GM19351 (cell line): ENCODE data around the gene POLD2.

ENCODE experiments used
- ATAC-seq: cut with Tn5 transposase; IDR thresholded peaks from one replicate; pipeline ENCODE4 v1.9.1; 2021; ENCODE audit warnings: mild to moderate bottlenecking, moderate library complexity; ENCODE audit not compliant: unreplicated experiment

The POLD2 gene

DNA sequence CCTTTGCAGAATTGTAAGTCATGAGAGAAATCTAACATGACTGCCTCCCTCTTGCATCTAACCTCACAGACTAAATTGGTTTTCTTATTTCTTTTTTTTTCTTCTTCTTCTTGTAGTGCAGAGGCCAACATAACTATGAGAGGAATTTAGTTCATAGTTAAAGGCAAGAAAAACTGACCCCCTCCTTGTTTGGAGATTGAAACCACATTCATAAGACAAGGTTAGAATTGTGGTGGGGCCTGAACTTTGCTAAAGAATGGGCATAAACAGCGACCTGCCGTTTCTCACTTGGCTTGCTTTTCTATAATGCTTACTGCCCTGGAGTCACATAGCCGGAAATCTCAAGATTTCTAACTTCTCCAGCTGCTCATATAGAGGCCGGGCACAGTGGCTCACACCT is 38.6 kb downstream of the POLD2 start:
- ATAC-seq = no peak

GRCh38 chr7:44083796-44084195 is 39.6 kb downstream of the POLD2 start:
- no peak for ATAC-seq

- ATAC-seq = peak; percentile 87
Measured at GRCh38 chr7:44082541-44083207, 40.7 kb downstream of the POLD2 start.

DNA sequence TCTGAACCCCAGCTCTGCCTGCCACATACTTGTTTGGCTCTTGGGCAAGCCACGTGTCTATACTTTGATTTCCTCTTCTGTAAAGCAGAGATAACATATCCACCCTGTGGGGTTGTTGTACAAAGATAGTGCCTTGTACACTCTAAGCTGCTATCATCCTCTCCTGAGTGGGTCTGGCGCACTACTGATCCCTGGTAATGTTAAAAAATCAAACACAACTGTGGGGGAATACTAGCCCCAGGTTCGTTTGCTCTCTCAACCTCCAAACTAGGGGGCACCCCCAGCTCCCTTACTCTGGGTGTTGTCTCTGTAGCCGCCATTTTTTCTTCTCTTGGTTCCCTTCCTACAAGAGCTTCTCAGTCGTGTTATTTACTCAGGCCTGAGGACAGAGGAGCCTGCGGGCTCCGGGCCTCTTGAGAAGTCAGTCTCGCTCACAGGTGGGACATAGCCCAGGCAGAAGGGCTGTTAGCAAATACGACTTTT is 42.0 kb downstream of the POLD2 start:
- ATAC-seq = no peak

- no peak for ATAC-seq
Measured at GRCh38 chr7:44080686-44081265, 42.6 kb downstream of the POLD2 start.

- no peak for ATAC-seq
Measured at GRCh38 chr7:44080118-44080517, 43.2 kb downstream of the POLD2 start.

GRCh38 chr7:44079331-44080021 is 43.9 kb downstream of the POLD2 start:
- no peak for ATAC-seq

DNA sequence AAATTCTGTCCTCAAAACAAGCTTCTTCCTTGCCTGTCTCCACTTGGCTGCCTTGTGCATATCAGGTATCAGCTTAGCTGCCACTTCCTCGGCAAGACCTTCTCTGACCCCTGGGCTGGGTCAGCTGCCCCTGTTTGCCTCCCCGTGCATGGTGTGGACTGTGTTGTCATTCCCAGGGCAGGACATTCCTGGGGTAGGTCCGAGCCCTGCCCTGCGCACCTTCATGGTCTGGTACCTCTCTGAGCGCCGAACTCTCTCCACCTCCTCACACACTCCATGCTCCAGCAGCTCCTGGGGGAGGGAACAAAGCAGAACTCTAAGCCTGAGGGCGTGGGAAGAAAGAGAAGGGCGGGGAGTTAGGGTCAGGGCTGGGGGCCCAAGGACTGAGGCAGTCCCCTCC is 44.8 kb downstream of the POLD2 start:
- no peak for ATAC-seq

GRCh38 chr7:44077681-44078091 is 45.7 kb downstream of the POLD2 start:
- no peak for ATAC-seq

DNA sequence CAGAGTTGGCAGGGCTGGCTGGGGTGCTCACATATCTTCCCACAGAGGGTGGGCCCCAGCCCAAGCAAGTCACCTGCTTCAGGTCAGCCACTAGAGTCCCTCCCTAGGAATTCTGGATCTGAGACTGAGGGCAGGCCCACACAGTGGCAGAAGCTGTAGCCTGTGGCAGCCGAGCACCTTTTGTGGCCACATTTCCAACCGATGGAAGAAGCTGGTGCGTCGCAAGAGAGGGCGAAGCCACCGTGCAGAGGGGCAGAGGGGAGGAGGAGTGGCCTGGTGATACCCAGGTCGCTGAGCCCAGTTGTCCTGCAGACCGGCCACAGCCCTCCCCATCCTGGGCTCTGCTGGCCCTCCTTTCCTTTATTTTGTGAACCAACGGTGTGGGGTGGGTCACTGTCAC is 46.3 kb downstream of the POLD2 start:
- ATAC-seq = no peak

DNA sequence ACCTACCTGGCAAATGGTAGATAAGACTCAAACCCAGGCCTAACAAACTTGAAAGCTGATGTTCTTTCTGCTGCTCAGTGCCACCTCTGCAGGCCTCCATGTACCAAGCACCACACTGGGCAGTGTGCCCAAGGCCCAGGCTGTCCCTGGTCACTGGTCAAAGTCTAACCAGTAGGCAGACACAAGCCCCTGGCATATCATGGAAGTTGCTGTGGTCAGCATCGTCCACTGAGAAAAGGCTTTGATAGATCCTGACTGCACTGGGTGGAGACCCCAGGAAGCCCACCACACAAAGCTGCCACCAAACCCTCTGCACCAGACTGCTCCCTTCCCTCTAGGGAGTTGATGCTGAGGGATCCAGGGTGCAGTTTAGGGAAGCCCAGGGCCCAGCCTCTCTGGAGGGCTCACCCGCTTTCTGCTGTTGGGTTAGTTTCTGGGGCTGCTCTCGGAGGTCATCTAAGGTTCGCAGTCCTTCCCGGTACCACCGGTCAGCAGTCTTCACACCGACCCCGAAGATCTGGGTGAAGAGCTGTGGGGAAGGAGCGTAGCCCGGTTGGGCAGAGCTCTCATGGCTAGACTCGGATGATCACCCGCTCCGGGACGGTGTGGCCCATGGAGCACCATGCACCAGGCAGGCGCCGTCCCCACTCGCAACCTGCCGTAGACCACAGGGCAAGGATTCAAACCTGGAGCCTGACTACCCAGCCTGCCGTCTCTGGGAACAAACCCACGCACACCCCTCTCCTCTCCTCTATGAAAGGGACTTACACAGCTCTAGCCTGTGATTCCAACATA is 47.0 kb downstream of the POLD2 start:
- ATAC-seq = no peak

GRCh38 chr7:44075296-44076075 is 47.9 kb downstream of the POLD2 start:
- no peak for ATAC-seq

DNA sequence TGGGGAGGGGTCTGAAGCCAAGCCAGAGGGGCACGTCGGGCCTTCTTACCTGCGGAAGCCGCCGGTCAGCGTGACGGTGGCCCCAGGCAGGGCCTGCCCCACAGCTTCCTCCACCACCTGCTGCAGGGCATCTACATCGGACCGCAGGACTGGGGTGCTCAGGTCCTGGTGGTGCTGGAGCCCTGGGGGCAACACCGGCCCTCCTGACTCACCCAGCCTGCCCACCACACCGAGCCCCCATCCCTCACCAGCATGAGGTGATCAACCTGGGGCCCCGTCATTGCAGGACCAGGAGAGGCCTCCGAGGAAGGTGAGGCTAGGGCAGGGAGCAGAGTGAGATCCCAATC is 49.0 kb downstream of the POLD2 start:
- no peak for ATAC-seq

- ATAC-seq = peak; percentile 83
Measured at GRCh38 chr7:44073664-44074348, 49.5 kb downstream of the POLD2 start.

DNA sequence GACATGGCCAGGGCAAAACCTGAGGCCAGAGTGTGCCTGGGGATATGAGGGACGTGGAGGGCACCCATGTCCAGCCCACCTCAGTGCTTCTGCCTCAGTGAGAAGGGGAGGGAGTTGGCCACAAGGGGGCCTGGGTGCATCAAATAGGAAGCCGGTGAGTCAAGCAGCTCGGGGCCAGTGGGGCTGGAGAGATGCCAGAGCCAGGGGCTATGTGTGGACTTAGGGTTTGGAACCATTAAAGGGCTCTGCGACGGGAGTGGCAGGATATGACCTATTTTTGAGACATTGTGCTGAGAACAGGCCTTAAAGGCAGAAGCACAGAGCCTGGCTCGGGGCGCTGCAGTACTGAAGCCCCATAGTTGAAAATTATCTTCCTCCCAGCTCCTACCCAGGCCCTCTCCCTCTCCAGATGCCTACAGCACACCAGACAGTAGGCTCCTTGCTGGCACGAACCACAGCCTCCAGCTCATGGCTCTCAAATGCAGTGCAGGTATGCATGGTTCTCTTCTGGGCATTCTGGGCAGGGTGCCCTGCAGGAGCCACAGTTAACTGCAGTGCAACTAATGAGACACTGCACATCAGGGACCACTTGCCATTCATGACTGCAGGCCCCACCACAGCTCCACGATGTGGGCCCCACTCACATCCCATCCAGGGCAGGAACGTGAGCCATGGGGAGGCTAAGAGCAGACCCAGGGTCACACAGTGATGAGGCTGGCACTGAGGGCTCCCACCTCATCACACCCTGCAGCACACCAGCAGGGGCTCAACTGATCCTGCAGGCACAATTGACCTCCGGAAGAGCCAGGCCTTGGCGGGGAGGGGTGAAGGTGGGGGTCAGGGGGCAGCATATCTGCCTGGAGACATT is 50.8 kb downstream of the POLD2 start:
- no peak for ATAC-seq

DNA sequence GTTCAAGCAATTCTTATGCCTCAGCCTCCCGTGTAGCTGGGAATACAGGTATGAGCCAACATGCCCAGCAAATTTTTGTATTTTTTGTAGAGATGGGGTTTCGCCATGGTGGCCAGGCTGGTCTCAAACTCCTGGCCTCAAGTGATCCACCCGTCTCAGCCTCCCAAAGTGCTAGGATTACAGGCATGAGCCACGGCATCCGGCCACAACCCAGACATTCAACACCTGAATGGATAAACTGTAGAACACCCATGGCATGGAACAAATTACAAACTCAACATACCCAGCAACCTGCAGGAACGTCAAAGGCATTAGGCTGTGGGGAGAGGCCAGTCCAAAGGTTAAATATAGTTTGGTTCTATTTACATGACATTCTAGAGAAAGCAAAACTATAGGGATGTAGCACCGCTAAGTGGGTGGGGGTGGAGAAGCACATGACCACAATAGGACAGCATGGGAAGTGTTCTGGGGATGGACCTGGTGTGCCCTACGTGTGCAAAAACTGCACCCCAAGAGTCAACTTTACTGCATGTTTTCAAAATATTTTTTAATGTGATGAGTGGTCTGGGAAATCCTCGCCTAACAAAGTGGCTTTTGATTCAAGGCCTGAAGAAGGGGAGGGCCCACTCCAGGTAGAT is 51.5 kb downstream of the POLD2 start:
- ATAC-seq = no peak

DNA sequence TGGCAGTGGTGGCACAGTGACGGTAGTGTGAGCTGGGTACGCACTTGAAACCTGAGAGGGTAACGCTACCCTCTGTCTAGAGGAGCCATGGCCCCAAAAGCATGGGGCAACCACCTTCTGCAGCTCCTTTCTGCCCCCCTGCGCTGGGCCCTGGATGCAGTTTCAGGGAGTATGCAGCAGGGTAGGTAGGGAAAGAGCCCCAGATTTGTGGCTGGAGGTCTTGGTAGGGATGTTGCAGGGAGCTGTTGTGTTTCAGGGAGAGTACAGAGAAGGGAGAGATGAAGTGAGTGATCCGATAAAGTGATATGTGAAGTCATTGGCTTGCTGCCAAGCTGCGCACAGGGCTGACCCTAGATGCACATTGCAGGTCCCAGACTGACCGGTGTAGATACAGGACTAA is 55.3 kb downstream of the POLD2 start:
- no peak for ATAC-seq

- no peak for ATAC-seq
Measured at GRCh38 chr7:44067064-44067951, 56.0 kb downstream of the POLD2 start.
